ENCODE results near the gene HHIPL1. TPM values are rescaled to one million over a fixed set of nuclear protein-coding genes. Genes with fewer than 3 reads are reported as not detected.
"Not testable (repeated sequence)": the region's sequence is repeated elsewhere in the genome, so short reads cannot be mapped to it uniquely, and the experiment has no call there.

Gene HHIPL1
- total and polyA plus RNA-seq, 4 donors, result 0.51 to 7.7 (median 1.5) TPM

DNA sequence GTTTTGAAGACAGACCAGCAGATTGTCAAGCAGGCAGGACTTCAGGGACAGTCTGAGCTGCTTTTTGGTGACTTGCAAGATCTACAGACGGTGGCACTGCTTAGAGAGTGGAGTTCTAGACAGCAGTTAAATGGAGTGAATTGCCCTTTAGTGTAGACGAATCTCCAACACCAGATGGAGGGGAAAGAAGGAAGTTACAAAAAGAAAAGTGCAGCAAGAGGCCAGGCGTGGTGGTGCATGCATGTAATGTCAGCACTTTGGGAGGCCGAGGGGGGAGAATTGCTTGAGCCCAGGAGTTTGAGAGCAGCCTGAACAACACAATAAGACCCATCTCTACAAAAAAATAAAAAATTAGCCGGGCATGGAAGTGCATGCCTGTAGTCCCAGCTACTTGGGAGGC lies 8.4 kb upstream of the HHIPL1 start:
- intact Hi-C loops (cut with DNase I), result no loop called here
- Histone ChIP-seq H3K9me3 (ENCODE audit: control insufficient read depth, low read length) (no peaks in the 10 kb centered on the region), H3K4me3 (ENCODE audit: low read length in 2 of 2) (no peak overlapping the region), H3K36me3 (ENCODE audit: control insufficient read depth in 1 of 2, insufficient read depth in 2 of 2, low read length in 1 of 2) (no peaks in the 10 kb centered on the region), H3K27me3 (ENCODE audit: control insufficient read depth in 1 of 2, insufficient read depth in 2 of 2, low read length in 1 of 2) (no peaks in the 10 kb centered on the region), H3K27ac (ENCODE audit: low read depth in 1 of 2, low read length in 2 of 2) (no peak overlapping the region), H3K4me1 (ENCODE audit: control insufficient read depth in 1 of 2, insufficient read depth in 2 of 2, low read length in 2 of 2) (no peaks in the 10 kb centered on the region)
- DNase-seq (no peak), ATAC-seq (ENCODE audit: low FRiP score) (no peak)
- WGBS, 2 donors, result 87 to 89% methylated on average over 5 of the region's 5 CpGs

DNA sequence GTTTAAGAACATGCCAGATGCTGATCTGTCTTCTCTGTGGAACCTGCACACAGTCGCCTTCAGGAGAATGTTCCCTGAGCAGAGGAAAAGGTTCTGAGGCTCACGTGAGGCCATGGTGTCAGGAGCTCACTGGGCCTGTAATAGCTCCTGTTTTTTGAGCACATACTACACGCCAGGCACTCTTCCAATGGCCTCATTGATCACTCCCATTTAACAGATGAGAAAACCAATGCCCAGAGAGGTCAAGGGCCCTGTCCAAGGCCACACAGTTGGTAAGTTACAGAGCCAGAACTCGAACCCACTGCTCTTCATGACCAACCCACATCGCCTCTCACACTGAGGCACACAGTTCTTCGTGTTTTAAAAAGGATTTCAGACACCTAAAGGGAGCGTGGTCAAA lies 7.3 kb upstream of the HHIPL1 start:
- no peak overlapping the region for H3K4me3 ChIP-seq (ENCODE audit: low read length in 2 of 2)
- no peak overlapping the region for H3K27ac ChIP-seq (ENCODE audit: low read depth in 1 of 2, low read length in 2 of 2)
- no peaks in the 10 kb centered on the region for H3K27me3 ChIP-seq (ENCODE audit: control insufficient read depth in 1 of 2, insufficient read depth in 2 of 2, low read length in 1 of 2)
- H3K36me3 ChIP-seq (ENCODE audit: control insufficient read depth in 1 of 2, insufficient read depth in 2 of 2, low read length in 1 of 2), result no peaks in the 10 kb centered on the region
- WGBS, 2 donors, result 91 to 92% methylated on average over 7 of the region's 7 CpGs
- H3K9me3 ChIP-seq (ENCODE audit: control insufficient read depth, low read length), result no peaks in the 10 kb centered on the region
- no peaks in the 10 kb centered on the region for H3K4me1 ChIP-seq (ENCODE audit: control insufficient read depth in 1 of 2, insufficient read depth in 2 of 2, low read length in 2 of 2)
- ATAC-seq (ENCODE audit: low FRiP score) (no peak), DNase-seq (no peak)
- intact Hi-C loops (cut with DNase I), result no loop called here

DNA sequence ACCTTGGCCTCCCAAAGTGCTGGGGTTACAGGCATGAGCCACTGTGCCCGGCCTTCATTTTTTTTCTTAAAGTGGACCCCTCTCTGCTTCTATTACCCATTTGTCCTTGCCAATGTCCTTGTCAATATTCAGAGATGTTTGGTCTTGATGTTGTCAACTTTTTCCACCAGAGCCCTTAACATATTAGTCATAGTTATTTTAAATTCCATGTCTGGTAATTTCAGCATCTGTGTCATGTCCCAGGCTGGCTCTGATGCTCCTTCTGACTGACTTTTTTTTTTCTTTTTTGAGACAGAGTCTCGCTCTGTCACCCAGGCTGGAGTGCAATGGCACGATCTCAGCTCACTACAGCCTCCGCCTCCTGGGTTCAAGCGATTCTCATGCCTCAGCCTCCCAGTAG lies 2.2 kb upstream of the HHIPL1 start:
- DNase-seq; H3K27ac ChIP-seq (ENCODE audit: low read depth in 1 of 2, low read length in 2 of 2); ATAC-seq (ENCODE audit: low FRiP score); H3K4me1 ChIP-seq (ENCODE audit: control insufficient read depth in 1 of 2, insufficient read depth in 2 of 2, low read length in 2 of 2); H3K27me3 ChIP-seq (ENCODE audit: control insufficient read depth in 1 of 2, insufficient read depth in 2 of 2, low read length in 1 of 2); H3K4me3 ChIP-seq (ENCODE audit: low read length in 2 of 2); H3K36me3 ChIP-seq (ENCODE audit: control insufficient read depth in 1 of 2, insufficient read depth in 2 of 2, low read length in 1 of 2); intact Hi-C loops (cut with DNase I); H3K9me3 ChIP-seq (ENCODE audit: control insufficient read depth, low read length): not testable (repeated sequence)
- 95 to 97% methylated on average over 5 of the region's 5 CpGs for WGBS, 2 donors

DNA sequence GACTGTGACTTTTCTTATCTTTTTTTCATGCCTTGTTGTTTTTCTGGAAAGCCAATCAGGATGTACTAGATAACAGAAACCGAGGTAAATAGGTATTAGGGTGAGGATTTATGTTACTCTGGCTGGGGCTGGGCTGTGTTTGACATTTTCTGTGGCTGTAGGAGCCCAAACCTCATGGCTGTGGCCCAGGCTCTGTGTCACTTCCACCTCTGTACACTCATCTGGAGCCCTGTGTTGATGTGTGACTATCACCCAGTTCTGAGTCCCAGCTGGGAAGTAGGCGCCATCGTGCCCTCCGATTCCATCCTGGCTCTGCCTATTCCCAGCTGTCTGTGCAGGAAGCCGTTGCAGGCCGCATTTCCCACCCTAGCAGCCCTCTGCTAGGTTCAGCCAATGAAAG lies 1.6 kb upstream of the HHIPL1 start:
- WGBS, 2 donors, result 76 to 80% methylated on average over 6 of the region's 6 CpGs
- H3K4me1 ChIP-seq (ENCODE audit: control insufficient read depth in 1 of 2, insufficient read depth in 2 of 2, low read length in 2 of 2), result no peaks in the 10 kb centered on the region
- no peaks in the 10 kb centered on the region for H3K9me3 ChIP-seq (ENCODE audit: control insufficient read depth, low read length)
- no peak overlapping the region for H3K4me3 ChIP-seq (ENCODE audit: low read length in 2 of 2)
- H3K27me3 ChIP-seq (ENCODE audit: control insufficient read depth in 1 of 2, insufficient read depth in 2 of 2, low read length in 1 of 2), result no peaks in the 10 kb centered on the region
- no peak for ATAC-seq (ENCODE audit: low FRiP score)
- no peak overlapping the region for H3K27ac ChIP-seq (ENCODE audit: low read depth in 1 of 2, low read length in 2 of 2)
- no peaks in the 10 kb centered on the region for H3K36me3 ChIP-seq (ENCODE audit: control insufficient read depth in 1 of 2, insufficient read depth in 2 of 2, low read length in 1 of 2)
- no peak for DNase-seq
- intact Hi-C loops (cut with DNase I), result no loop called here

DNA sequence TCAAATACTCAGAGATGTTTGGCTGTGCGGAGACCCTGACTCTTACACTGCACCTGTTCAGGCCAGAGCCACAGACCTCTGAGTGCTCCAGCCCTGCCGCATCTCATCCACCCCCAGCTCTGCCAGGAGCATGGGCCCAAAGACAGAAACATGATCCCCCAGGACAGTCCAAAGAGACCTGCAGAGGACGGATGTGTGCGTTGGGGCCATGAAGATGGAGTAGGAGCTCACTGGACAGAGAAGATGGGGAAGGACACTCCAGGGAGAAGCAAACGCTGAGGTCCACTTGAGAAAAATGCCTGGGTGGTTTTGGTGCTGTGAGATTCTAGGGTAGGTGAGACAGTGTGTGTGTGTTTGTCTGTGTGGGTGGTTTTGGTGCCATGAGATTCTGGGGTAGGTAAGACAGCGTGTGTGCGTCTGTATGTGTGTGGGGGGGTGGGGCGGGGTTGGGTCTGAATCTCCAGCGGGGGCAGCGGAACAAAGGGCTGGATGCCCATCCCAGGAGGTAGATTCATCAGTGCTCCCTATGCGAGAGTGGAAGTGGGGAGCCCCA lies 818 bp upstream of the HHIPL1 start:
- no peak for DNase-seq
- no peak overlapping the region for H3K27ac ChIP-seq (ENCODE audit: low read depth in 1 of 2, low read length in 2 of 2)
- H3K27me3 ChIP-seq (ENCODE audit: control insufficient read depth in 1 of 2, insufficient read depth in 2 of 2, low read length in 1 of 2), result no peaks in the 10 kb centered on the region
- no peak overlapping the region for H3K4me3 ChIP-seq (ENCODE audit: low read length in 2 of 2)
- no peak for ATAC-seq (ENCODE audit: low FRiP score)
- H3K36me3 ChIP-seq (ENCODE audit: control insufficient read depth in 1 of 2, insufficient read depth in 2 of 2, low read length in 1 of 2), result no peaks in the 10 kb centered on the region
- intact Hi-C loops (cut with DNase I), result no loop called here
- H3K4me1 ChIP-seq (ENCODE audit: control insufficient read depth in 1 of 2, insufficient read depth in 2 of 2, low read length in 2 of 2), result no peaks in the 10 kb centered on the region
- no peaks in the 10 kb centered on the region for H3K9me3 ChIP-seq (ENCODE audit: control insufficient read depth, low read length)
- 94 to 96% methylated on average over 11 of the region's 11 CpGs for WGBS, 2 donors

DNA sequence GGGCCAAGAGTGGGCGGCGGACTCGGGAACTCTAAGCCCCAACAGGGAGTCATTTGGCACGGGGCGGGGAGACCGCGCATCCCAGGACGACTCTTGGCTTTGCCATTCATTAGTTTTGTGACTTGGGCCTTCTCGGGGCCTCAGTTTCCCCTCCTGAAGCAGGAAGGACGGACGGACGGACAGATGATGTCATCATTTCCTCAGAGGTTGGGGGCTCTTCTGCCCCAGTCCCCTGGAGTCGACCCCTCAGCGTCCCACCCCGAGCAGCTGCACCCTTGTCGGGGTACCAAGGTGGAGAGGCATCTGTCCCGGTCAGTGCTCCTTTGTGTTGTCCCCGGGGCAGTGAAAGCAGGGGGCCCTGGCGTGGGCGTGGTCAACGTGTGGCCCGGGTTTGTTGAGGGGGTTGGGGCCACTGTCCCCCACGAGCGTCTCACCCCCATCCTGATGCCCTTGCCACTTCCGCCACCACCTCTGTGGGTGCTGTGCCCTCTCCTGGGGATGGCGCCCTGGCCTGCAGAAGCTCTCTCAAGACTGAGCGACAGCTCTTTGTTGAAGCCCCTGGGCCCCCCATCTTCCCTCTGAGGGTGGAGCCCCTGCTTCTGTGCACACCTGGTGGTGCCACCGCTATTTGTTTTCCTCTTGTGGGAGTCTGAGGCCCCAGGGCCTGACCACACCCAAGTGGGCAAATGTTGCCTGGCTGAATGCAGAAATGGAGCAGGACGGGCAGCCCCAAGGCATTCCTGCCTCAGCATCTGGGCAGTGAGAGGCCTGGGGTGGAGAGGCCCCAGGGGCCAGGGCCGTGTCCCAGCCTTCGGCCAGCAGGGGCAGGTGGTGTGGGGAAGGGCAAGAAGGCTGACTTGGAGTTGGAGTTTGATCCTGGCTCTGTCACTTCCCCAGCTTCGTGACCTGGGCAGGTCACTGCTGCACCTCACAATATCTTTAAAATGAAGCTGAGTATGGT lies 896 bp downstream of the HHIPL1 start:
- WGBS, 2 donors, result 53 to 55% methylated on average over 29 to 32 of the region's 32 CpGs
- Histone ChIP-seq H3K4me1 (ENCODE audit: control insufficient read depth in 1 of 2, insufficient read depth in 2 of 2, low read length in 2 of 2) (no peaks in the 10 kb centered on the region), H3K4me3 (ENCODE audit: low read length in 2 of 2) (peak overlapping the region in 1 of 2 donors; percentile 6), H3K36me3 (ENCODE audit: control insufficient read depth in 1 of 2, insufficient read depth in 2 of 2, low read length in 1 of 2) (no peaks in the 10 kb centered on the region), H3K9me3 (ENCODE audit: control insufficient read depth, low read length) (no peaks in the 10 kb centered on the region), H3K27ac (ENCODE audit: low read depth in 1 of 2, low read length in 2 of 2) (no peak overlapping the region), H3K27me3 (ENCODE audit: control insufficient read depth in 1 of 2, insufficient read depth in 2 of 2, low read length in 1 of 2) (no peaks in the 10 kb centered on the region)
- ATAC-seq (ENCODE audit: low FRiP score) (no peak), DNase-seq (no peak)
- intact Hi-C loops (cut with DNase I), result no loop called here

DNA sequence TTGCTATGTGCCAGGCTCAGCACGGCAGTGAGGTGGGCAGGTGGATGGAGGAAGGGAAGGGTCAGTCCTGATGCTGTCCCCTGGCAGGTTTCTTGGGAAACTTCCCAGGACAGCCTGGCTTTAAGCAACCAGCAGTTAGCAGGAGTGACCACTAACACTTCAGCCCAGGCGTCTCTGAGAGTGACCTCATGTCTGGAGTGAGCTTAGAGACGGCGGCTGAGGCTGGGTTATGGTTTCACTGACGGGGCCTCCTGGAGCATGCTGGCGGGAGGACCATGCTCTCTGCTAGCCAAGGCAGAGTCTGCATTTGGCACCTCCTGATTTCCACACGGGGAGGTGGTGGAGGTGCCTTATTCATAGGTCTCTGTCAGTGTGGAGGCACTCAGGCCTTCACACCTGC lies 2.5 kb downstream of the HHIPL1 start:
- no peaks in the 10 kb centered on the region for H3K36me3 ChIP-seq (ENCODE audit: control insufficient read depth in 1 of 2, insufficient read depth in 2 of 2, low read length in 1 of 2)
- no peaks in the 10 kb centered on the region for H3K27me3 ChIP-seq (ENCODE audit: control insufficient read depth in 1 of 2, insufficient read depth in 2 of 2, low read length in 1 of 2)
- ATAC-seq (ENCODE audit: low FRiP score), result peak; percentile 3
- no peak overlapping the region for H3K4me3 ChIP-seq (ENCODE audit: low read length in 2 of 2)
- 20 to 23% methylated on average over 7 of the region's 7 CpGs for WGBS, 2 donors
- H3K27ac ChIP-seq (ENCODE audit: low read depth in 1 of 2, low read length in 2 of 2), result no peak overlapping the region
- H3K4me1 ChIP-seq (ENCODE audit: control insufficient read depth in 1 of 2, insufficient read depth in 2 of 2, low read length in 2 of 2), result no peaks in the 10 kb centered on the region
- intact Hi-C loops (cut with DNase I), result no loop called here
- H3K9me3 ChIP-seq (ENCODE audit: control insufficient read depth, low read length), result no peaks in the 10 kb centered on the region
- DNase-seq, result peak in 1 of 2 donors; percentile 59

DNA sequence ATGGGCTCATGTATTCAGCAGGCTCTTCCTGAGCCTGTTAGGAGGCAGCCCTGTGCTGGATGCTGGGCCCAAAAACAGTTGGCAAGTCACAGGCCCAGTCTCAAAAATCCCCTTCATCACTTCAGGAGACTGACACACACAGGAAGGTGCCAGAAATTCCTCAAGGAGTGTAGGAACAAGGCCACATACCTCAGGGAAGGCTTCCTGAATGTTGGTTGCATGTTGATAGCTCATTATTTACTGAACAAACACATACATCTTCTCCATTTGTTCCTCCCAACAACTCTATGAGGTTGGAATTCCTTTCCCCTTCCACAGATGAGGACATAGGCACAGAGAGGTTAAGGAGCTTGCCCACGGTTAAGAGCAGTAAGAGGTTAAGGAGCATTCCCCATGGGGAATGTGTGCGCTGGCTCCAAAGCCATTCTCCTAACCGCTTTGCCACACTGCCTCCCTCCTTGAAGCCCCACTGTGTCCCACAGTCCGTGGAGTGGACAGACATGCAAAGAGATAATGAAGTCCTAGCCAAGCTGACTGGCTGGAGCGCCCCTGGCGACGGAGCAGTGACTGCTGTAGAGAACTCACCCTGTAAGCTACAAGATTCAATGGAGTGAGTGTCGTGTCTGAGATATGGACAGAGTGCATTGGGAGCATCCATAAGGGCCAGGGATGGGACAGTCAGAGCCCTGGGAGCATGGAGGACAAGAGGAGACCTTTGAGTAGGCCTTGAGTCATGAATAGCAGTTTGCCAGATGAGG lies 3.3 kb downstream of the HHIPL1 start:
- intact Hi-C loops (cut with DNase I), result no loop called here
- WGBS, 2 donors, result 87 to 88% methylated on average over 8 of the region's 8 CpGs
- ATAC-seq (ENCODE audit: low FRiP score) (no peak), DNase-seq (no peak)
- no peaks in the 10 kb centered on the region for H3K9me3 ChIP-seq (ENCODE audit: control insufficient read depth, low read length)
- no peaks in the 10 kb centered on the region for H3K36me3 ChIP-seq (ENCODE audit: control insufficient read depth in 1 of 2, insufficient read depth in 2 of 2, low read length in 1 of 2)
- H3K4me1 ChIP-seq (ENCODE audit: control insufficient read depth in 1 of 2, insufficient read depth in 2 of 2, low read length in 2 of 2), result no peaks in the 10 kb centered on the region
- no peak overlapping the region for H3K4me3 ChIP-seq (ENCODE audit: low read length in 2 of 2)
- H3K27ac ChIP-seq (ENCODE audit: low read depth in 1 of 2, low read length in 2 of 2), result no peak overlapping the region
- H3K27me3 ChIP-seq (ENCODE audit: control insufficient read depth in 1 of 2, insufficient read depth in 2 of 2, low read length in 1 of 2), result no peaks in the 10 kb centered on the region

Measured in aorta (tissue), 5 donors.